ENCODE data around the gene ACVR1. TPM values are rescaled to one million over a fixed set of nuclear protein-coding genes. Genes with fewer than 3 reads are reported as not detected.

Gene ACVR1
- total RNA-seq, 1 experiment from 2014 or later: 27.6 TPM

DNA sequence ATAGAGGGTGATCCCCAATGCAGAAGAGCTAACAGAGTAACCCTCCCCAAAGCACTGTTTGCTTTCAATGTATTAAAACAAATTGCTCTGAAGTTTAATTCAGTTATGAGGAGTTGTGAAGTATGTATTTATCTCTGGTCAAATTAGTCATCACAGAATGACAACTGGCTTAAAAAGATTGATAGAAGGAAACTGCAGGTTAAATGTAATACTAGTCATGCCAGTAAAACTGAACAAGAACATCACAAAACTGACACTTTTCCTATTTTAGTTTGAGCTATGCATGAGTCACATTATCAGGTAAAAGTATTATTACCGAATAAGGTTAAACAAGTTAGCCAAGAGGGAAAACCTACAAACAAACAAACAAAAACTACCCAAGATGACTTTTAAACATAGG is 148.4 kb downstream of the ACVR1 start:
- no peaks in the 10 kb centered on the region for H3K4me1 ChIP-seq (ENCODE audit: control insufficient read depth, insufficient read depth, low read length)
- TF ChIP-seq POLR2AphosphoS5 (IDR thresholded peaks at IDR 0.05; ENCODE audit: low read depth, low read length) (no peak), SIN3A (IDR thresholded peaks at IDR 0.05; ENCODE audit: borderline replicate concordance, insufficient read depth, low read depth, low read length) (no peak), TCF7L2 (IDR thresholded peaks at IDR 0.05; ENCODE audit: low read depth, low read length) (no peak)
- TF ChIP-seq, protein P1, sequence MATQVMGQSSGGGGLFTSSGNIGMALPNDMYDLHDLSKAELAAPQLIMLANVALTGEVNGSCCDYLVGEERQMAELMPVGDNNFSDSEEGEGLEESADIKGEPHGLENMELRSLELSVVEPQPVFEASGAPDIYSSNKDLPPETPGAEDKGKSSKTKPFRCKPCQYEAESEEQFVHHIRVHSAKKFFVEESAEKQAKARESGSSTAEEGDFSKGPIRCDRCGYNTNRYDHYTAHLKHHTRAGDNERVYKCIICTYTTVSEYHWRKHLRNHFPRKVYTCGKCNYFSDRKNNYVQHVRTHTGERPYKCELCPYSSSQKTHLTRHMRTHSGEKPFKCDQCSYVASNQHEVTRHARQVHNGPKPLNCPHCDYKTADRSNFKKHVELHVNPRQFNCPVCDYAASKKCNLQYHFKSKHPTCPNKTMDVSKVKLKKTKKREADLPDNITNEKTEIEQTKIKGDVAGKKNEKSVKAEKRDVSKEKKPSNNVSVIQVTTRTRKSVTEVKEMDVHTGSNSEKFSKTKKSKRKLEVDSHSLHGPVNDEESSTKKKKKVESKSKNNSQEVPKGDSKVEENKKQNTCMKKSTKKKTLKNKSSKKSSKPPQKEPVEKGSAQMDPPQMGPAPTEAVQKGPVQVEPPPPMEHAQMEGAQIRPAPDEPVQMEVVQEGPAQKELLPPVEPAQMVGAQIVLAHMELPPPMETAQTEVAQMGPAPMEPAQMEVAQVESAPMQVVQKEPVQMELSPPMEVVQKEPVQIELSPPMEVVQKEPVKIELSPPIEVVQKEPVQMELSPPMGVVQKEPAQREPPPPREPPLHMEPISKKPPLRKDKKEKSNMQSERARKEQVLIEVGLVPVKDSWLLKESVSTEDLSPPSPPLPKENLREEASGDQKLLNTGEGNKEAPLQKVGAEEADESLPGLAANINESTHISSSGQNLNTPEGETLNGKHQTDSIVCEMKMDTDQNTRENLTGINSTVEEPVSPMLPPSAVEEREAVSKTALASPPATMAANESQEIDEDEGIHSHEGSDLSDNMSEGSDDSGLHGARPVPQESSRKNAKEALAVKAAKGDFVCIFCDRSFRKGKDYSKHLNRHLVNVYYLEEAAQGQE (IDR thresholded peaks at IDR 0.05; ENCODE audit: insufficient read depth in 1 of 2, low read depth in 2 of 2, low read length in 1 of 2): no peak
- TF ChIP-seq, protein P2, sequence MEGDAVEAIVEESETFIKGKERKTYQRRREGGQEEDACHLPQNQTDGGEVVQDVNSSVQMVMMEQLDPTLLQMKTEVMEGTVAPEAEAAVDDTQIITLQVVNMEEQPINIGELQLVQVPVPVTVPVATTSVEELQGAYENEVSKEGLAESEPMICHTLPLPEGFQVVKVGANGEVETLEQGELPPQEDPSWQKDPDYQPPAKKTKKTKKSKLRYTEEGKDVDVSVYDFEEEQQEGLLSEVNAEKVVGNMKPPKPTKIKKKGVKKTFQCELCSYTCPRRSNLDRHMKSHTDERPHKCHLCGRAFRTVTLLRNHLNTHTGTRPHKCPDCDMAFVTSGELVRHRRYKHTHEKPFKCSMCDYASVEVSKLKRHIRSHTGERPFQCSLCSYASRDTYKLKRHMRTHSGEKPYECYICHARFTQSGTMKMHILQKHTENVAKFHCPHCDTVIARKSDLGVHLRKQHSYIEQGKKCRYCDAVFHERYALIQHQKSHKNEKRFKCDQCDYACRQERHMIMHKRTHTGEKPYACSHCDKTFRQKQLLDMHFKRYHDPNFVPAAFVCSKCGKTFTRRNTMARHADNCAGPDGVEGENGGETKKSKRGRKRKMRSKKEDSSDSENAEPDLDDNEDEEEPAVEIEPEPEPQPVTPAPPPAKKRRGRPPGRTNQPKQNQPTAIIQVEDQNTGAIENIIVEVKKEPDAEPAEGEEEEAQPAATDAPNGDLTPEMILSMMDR (IDR thresholded peaks at IDR 0.05): no peak
- H3K27ac ChIP-seq (ENCODE audit: low read length): no peak overlapping the region
- no peak overlapping the region for H3K4me3 ChIP-seq (ENCODE audit: low read depth in 2 of 2, low read length in 2 of 2)
- H3K9me3 ChIP-seq (ENCODE audit: control insufficient read depth, insufficient read depth, low read depth, low read length): peaks cover 14% of the 10 kb centered on the region; the same call in 1 of the 2 replicates
- ATAC-seq (no peak), DNase-seq (ENCODE audit: low read depth, low spot score) (no peak)
- intact Hi-C loops (cut with micrococcal nuclease; ENCODE audit: unreplicated experiment): no loop called here
- in situ Hi-C loops (cut with HindIII; ENCODE audit: low pct_unique_long_range_greater_than_20kb, low sequenced_read_pairs): no loop called here
- BruUV-seq (replicated peaks): no TSS peak
- CTCF ChIA-PET: no interaction called here
- H3K27me3 ChIP-seq (ENCODE audit: control insufficient read depth, insufficient read depth, low read length): no peaks in the 10 kb centered on the region
- POLR2A ChIA-PET: no interaction called here
- no peaks in the 10 kb centered on the region; the same call in 1 of the 2 replicates for H3K36me3 ChIP-seq (ENCODE audit: control insufficient read depth, insufficient read depth, low read length)

DNA sequence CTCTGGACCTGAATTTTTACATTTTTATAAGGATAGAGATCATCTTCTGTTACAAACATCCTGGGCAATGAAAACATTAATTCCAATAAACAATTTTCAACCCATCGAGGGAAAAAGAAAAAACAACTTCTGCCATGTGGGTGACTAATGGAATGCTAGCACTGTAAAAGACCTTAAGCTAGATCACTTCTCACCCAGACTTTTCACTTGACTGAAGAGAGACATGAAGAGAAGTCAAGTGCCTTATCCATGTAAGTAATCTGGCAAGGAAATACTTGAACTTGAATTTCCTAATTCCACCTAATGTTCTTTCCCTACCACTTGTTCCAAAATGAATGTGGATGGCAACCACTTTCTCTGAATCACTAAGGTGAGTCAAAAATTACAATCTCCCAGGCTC is 149.2 kb downstream of the ACVR1 start:
- ATAC-seq: no peak
- TF ChIP-seq POLR2AphosphoS5 (IDR thresholded peaks at IDR 0.05; ENCODE audit: low read depth, low read length): no peak
- no peak for TF ChIP-seq SIN3A (IDR thresholded peaks at IDR 0.05; ENCODE audit: borderline replicate concordance, insufficient read depth, low read depth, low read length)
- TF ChIP-seq, protein P2 (IDR thresholded peaks at IDR 0.05): no peak
- TF ChIP-seq, protein P1 (IDR thresholded peaks at IDR 0.05; ENCODE audit: insufficient read depth in 1 of 2, low read depth in 2 of 2, low read length in 1 of 2): no peak
- no peak for TF ChIP-seq TCF7L2 (IDR thresholded peaks at IDR 0.05; ENCODE audit: low read depth, low read length)
- no peaks in the 10 kb centered on the region; the same call in 1 of the 2 replicates for H3K36me3 ChIP-seq (ENCODE audit: control insufficient read depth, insufficient read depth, low read length)
- H3K9me3 ChIP-seq (ENCODE audit: control insufficient read depth, insufficient read depth, low read depth, low read length): peaks cover 21% of the 10 kb centered on the region; the same call in 1 of the 2 replicates
- H3K27ac ChIP-seq (ENCODE audit: low read length): no peak overlapping the region
- CTCF ChIA-PET: no interaction called here
- H3K27me3 ChIP-seq (ENCODE audit: control insufficient read depth, insufficient read depth, low read length): no peaks in the 10 kb centered on the region
- H3K4me3 ChIP-seq (ENCODE audit: low read depth in 2 of 2, low read length in 2 of 2): no peak overlapping the region
- in situ Hi-C loops (cut with HindIII; ENCODE audit: low pct_unique_long_range_greater_than_20kb, low sequenced_read_pairs) (no loop called here), intact Hi-C loops (cut with micrococcal nuclease; ENCODE audit: unreplicated experiment) (no loop called here)
- no TSS peak for BruUV-seq (replicated peaks)
- DNase-seq (ENCODE audit: low read depth, low spot score): no peak
- H3K4me1 ChIP-seq (ENCODE audit: control insufficient read depth, insufficient read depth, low read length): no peaks in the 10 kb centered on the region
- POLR2A ChIA-PET: no interaction called here

All from Panc1 (cell line).